HG03175 (cell line): Measurements from ENCODE around the gene PALLD.

Source experiments
- ATAC-seq: cut with Tn5 transposase; IDR thresholded peaks from one replicate; pipeline ENCODE4 v1.9.1; 2021; ENCODE audit warnings: mild to moderate bottlenecking, moderate library complexity; ENCODE audit not compliant: unreplicated experiment

The PALLD gene

DNA sequence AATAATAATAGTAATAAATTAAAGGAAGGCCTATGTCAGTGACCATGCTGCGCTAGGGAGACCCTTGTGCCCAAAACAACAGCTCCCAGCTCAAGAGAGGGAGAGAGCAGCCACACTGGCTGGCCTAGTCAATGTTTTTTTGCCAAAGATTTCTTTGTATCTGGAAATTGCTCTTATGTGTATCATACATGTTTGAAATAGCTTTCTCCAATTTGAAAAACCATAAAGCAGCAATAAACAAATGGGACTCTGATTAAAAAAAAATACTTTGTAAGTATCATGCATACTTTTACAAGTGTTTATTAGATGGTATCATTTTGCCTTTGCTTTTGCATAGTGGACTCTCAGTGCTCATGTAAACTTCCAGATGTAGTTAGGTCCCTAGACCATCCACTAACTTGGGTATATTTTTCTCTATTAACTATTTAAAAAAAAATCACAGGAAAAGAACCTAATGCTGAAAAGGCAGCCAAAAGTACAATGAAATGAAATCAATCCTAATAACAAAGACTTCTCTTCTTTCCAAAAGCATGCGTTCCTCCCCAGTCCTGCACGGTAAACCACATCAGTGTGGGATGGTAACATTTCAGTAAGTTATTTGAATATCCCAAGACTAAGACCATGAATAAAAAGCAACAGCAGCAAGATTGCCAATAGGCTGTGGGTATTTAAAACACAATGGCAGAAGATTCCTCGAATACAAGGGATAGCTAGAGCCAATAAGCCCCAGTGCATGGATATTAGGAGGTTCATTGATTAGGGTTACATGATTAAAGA is 117.6 kb downstream of the PALLD start:
- no peak for ATAC-seq

DNA sequence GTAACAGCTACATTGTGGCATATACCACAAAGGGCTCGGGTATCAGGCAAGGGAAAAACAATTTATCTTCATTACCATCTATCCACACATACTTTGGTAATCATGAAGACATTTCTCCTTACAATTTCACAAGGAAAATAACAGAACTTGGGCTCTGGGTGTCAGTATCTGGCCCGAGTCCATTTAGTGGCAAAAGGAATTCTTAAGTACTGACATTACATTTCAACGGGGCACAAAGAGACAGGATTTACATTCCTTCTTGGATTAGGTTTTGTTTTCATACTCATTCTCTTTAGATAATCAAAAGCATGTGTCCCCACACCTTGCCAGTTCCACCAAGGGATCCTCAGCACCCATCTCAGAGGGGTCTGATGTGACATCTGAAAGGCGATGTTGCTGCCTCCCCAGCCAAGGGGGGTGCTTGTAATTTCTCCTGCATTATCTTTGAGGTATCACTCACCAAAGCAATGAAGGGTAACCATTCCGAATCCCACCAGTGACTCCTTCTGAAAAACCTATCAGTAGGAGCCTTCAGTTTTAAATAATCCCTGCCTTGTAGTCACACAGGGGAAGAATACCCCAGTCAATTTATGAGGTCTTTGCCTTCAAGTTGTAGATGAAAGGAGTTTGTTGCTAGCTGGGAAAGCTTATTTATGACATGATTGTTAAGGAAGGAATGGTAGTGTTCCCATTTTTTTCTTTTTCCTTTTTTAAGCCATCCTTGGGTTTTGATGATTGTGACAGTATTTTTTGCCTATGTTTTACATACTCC is 118.6 kb downstream of the PALLD start:
- ATAC-seq: no peak

DNA sequence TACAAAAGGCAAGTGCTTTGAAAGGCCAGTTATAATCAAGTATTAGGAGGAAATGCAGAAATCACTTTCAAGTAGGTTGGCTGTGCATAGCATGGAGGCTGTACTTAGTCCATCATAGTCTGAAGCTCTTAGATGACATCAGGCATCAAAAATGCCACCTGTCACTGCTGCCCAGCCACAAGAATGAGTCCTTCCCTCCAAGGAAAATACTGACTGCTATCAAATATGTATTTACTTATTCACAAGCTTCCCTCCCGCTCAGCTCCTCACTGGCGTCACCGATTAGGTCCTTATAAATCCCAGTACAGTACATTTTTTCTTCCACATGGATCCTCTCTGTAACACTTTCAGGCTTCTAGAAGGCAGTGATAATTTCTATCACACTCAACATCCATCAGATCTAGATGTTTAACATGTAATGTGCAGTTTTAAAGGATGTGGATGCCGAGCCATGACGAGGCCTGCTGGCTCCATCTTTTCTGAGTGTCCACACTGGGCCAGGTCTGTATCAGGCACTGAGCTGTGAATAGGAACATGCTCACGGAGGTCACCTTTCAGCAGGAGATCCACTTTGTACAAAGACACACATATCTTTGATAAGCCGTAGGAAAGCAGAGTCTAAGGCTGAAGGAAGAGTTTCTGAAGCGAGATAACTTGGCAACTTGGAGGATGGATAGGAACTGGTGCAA is 121.9 kb downstream of the PALLD start:
- no peak for ATAC-seq

- no peak for ATAC-seq
Measured at GRCh38 chr4:168619266-168619631, 122.4 kb downstream of the PALLD start.

DNA sequence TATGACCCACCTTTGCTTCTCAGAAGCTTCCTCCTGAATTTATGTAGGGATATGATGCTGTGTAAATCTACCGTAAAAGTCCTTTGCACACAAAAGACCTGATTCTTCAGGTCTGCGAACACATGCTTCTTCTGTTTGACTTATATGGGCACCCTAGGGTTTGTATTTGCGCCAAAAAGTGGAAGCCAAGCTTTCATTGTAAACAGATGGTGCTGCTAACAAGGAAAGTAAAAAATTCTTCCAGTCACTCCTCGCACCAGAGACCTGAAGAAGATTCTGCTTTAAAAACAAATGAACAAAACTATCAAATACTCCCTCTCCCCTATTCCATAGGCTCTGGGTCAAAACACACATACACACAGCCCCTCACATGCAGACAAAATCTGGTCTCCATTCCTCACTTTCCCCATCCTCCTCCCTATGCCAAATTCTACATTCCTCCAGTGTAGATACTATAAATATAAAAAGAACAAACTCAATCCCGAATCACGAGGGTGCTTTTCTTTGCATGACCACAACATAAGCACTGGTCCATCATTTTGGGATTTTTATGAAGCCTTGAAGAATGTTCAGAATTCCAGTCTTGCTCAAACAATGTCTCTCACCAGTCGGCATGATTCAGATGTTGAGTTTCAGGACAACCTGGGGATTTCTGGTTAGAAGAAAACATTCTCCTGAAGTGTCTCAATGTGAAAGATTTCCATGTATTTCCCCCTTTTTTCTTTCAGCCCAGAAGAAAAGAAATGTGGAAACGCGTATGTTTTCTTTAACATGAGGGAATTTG is 125.1 kb downstream of the PALLD start:
- no peak for ATAC-seq

DNA sequence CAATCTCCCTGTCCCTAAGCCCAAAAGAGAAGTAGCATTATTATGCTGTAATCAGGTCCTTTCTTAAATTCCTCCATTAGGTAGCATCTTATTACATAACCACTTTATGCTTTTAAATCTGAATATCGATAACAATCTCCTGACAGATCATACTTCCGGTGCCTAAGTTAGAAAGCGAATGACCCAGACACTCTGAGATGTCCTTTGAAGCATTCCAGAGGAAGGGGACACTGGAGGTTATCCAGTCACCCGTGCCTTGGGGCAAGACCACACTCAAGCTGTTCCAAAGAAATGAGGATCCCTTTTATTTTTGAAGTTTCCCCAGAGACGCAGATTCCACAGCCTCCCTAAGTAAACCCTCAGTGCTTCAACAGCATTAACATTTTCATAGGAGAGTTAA is 125.7 kb downstream of the PALLD start:
- no peak for ATAC-seq

GRCh38 chr4:168623011-168623410 is 126.2 kb downstream of the PALLD start:
- ATAC-seq: no peak

DNA sequence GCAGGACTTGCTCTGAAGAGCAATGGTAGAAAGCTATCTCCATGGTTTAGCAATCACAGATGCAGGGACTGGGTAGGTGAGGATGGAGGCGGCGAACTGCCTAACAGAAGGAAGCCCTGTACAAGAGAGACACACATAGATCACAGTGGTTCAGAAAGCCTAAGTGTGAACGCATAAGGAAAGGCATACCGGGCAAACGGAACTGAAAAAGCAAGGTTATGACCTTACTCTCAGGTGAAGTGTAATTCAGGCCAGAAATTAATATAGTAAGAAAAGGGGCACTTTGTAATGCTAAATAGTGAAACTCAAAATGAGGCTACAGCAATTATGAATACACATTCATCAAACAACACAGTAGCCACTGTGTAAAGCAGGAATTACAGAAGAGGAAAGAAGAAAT is 126.6 kb downstream of the PALLD start:
- no peak for ATAC-seq

GRCh38 chr4:168628251-168628650 is 131.4 kb downstream of the PALLD start:
- ATAC-seq: no peak

GRCh38 chr4:168629566-168629965 is 132.7 kb downstream of the PALLD start:
- no peak for ATAC-seq

GRCh38 chr4:168630445-168631187 is 133.8 kb downstream of the PALLD start:
- no peak for ATAC-seq

GRCh38 chr4:168631241-168632162 is 134.7 kb downstream of the PALLD start:
- no peak for ATAC-seq

- ATAC-seq: no peak
Measured at GRCh38 chr4:168632301-168632725, 135.5 kb downstream of the PALLD start.

DNA sequence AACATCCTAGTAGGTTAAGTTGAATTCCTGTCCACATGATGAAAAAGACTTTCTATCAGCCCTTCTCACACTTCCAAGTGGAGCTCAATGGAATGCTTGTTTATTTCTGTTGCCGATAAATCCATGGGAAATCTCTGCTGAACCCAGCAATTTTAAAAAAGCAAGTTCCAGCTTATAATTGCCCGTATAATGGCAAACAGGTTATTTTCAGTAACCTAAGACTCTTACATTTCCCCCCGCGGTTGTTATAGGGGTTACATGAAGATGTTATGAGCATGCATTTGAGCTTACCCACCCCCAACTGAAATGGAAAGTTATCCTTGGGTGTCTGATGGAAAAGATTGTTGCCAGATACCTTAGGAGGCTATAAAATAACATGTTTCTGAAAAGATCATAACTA is 136.2 kb downstream of the PALLD start:
- ATAC-seq: no peak

DNA sequence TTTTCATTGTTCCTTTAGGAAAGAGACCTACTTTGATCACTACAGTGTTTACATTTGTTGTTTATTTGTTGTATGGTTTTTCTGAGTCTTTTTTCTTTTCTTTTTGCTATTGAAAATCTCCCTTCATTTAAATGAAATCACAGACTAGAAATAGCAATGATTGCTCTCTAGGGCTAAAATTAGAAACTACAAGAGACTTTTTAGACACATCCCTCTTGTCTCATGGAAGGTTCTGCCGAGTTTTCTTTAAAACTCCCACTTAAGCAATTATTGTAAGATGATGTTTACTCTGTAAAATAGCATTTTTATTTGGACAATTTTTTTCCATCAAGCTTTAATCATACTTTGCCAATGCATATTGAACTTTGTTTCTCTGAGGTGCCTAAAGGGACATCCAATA is 136.6 kb downstream of the PALLD start:
- no peak for ATAC-seq

DNA sequence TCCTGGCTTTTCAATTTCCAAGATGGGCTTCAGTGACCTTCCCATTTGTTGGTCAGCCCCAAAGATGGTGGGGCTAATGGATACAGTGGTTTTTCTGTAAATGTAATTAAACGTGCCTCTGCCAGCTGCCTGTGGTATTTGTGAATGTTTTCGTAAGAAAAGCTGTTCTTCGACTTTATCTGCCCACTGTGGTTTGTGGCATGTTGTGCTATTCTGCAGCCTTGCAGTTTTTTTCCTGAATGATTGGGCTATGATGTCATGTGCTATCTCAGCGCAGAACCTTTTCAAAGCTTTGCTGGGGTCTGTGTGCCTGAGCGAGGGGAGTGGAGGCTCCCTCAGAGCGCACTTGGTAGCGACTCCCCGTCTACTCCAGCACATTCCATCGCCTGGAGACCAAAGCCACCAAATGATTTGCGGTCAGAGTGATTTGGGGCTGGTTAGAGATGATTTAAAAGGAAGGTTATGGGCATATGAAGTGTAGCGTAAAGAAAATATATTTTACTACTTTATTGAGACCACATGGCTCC is 137.5 kb downstream of the PALLD start:
- ATAC-seq: no peak

DNA sequence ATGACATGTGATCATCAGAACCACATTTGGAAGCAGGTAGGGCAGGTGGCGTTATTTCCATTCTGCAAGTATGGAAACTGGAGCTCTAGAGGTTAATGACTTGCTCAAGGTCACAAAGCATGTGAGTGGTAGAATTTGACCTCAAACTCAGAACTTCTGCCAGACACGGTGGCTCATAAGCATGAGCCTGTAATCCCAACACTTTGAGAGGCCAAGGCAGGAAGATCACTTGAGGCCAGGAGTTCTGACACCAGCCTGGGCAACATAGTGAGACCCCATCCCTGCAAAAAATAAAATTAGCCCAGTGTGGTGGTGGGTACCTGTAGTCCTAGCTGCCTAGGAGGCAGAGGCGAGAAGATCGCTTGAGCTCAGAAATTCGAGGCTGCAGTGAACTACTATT is 139.2 kb downstream of the PALLD start:
- no peak for ATAC-seq

- ATAC-seq: no peak
Measured at GRCh38 chr4:168636506-168637196, 139.8 kb downstream of the PALLD start.
